ENCODE data around the gene ZSCAN9. TPM values are rescaled to one million over a fixed set of nuclear protein-coding genes. Genes with fewer than 3 reads are reported as not detected.

Gene ZSCAN9
- total and polyA plus RNA-seq, 2 donors (not counting 3 experiments of a cell fraction or from before 2014, with no cell fraction given), result 11.7 to 18.0 TPM

- POLR2A ChIA-PET, result interaction anchor here (0.7 kb wide), 1 partner anchor 10 kb away, joined by 3 read pairs; no protein-coding TSS in a partner anchor
- H3K27me3 ChIP-seq (ENCODE audit: control insufficient read depth in 2 of 2, insufficient read depth in 2 of 2, low read length in 2 of 2), result no peaks in the 10 kb centered on the region
- no peaks in the 10 kb centered on the region for H4K20me1 ChIP-seq (replicated peaks; ENCODE audit: control insufficient read depth, extremely low read depth, insufficient read depth, low read length)
- peak overlapping the region; percentile 67 for H3K27ac ChIP-seq (ENCODE audit: insufficient read depth, low read depth, low read length)
- intact Hi-C loops (cut with micrococcal nuclease) (loop anchor here (1.0 to 2.0 kb wide), 2 partner anchors 128 to 133 kb away; partner anchors contain the start of gene ZKSCAN8), dilution Hi-C loops (cut with MboI; ENCODE audit: extremely low pct_ligation_motif_present, low sequenced_read_pairs) (no loop called here)
- no peak for TF ChIP-seq GATA2 (IDR thresholded peaks at IDR 0.05; ENCODE audit: insufficient read depth, insufficient read length, low read depth, low read length)
- TF ChIP-seq JUN (IDR thresholded peaks at IDR 0.05; ENCODE audit: borderline replicate concordance, insufficient read depth, insufficient read length, low read depth), result peak; percentile 88
- TF ChIP-seq FOS (IDR thresholded peaks at IDR 0.05; ENCODE audit: borderline replicate concordance, insufficient read depth, low read length), result peak; percentile 97
- peak; percentile 46 for TF ChIP-seq POLR2AphosphoS5 (IDR thresholded peaks at IDR 0.05; ENCODE audit: insufficient read depth, low read depth, low read length)
- peaks cover 12% of the 10 kb centered on the region for H3K79me2 ChIP-seq (ENCODE audit: control insufficient read depth, insufficient read depth, low read length)
- peak overlapping the region; percentile 13 for H3K9ac ChIP-seq (replicated peaks; ENCODE audit: extremely low read depth, insufficient read depth, low read length)
- no peaks in the 10 kb centered on the region for H3K9me3 ChIP-seq (replicated peaks; ENCODE audit: control insufficient read depth, insufficient read depth, low read length)
- peak overlapping the region; percentile 29 for H3K4me2 ChIP-seq (ENCODE audit: insufficient read depth, low read length)
- DNase-seq (ENCODE audit: low read depth, low spot score) (peak; percentile 75), FAIRE-seq (peak; percentile 92)
- H3K9me1 ChIP-seq (replicated peaks; ENCODE audit: control insufficient read depth, extremely low read depth, insufficient read depth, low read length), result no peaks in the 10 kb centered on the region
- no peak overlapping the region for H2AFZ ChIP-seq (ENCODE audit: low read depth, low read length)
- CTCF ChIA-PET, result interaction anchor here (0.9 to 1.9 kb wide), 4 partner anchors 11 to 86 kb away, joined by 3 to 9 read pairs (median 3); no protein-coding TSS in a partner anchor
- BruUV-seq (replicated peaks), result no TSS peak
- H3K4me1 ChIP-seq (ENCODE audit: control insufficient read depth, extremely low read depth, insufficient read depth, low read length), result peaks cover 35% of the 10 kb centered on the region
- peaks cover 9 to 11% of the 10 kb centered on the region in 2 experiments for H3K36me3 ChIP-seq (ENCODE audit: control insufficient read depth in 2 of 2, extremely low read depth in 1 of 2, insufficient read depth in 2 of 2, low read length in 2 of 2)
- no peak overlapping the region for H3K4me3 ChIP-seq (replicated peaks in 1 of 3; ENCODE audit: insufficient read depth in 1 of 3, low read depth in 1 of 3, low read length in 3 of 3)
These were observed 44.4 kb downstream of the ZSCAN9 start for GRCh38 chr6:28269492-28269891.

- peaks cover 17 to 20% of the 10 kb centered on the region in 2 experiments for H3K36me3 ChIP-seq (ENCODE audit: control insufficient read depth in 2 of 2, extremely low read depth in 1 of 2, insufficient read depth in 2 of 2, low read length in 2 of 2)
- CTCF ChIA-PET, result interaction anchor here (1.2 to 1.6 kb wide), 4 partner anchors 11 to 170 kb away, joined by 3 to 4 read pairs (median 3); no protein-coding TSS in a partner anchor
These were observed 49.8 kb downstream of the ZSCAN9 start for GRCh38 chr6:28274888-28275287.

More at GRCh38 chr6:28274888-28275287, 49.8 kb downstream of the ZSCAN9 start:
- no peak overlapping the region for H3K9ac ChIP-seq (replicated peaks; ENCODE audit: extremely low read depth, insufficient read depth, low read length)
- no peak overlapping the region for H3K4me3 ChIP-seq (replicated peaks in 1 of 3; ENCODE audit: insufficient read depth in 1 of 3, low read depth in 1 of 3, low read length in 3 of 3)
- H3K79me2 ChIP-seq (ENCODE audit: control insufficient read depth, insufficient read depth, low read length), result peaks cover 2% of the 10 kb centered on the region
- intact Hi-C loops (cut with micrococcal nuclease) (no loop called here), dilution Hi-C loops (cut with MboI; ENCODE audit: extremely low pct_ligation_motif_present, low sequenced_read_pairs) (no loop called here)
- POLR2A ChIA-PET, result interaction anchor here (0.6 kb wide), 1 partner anchor 54 kb away, joined by 6 read pairs; no protein-coding TSS in a partner anchor
- no peak overlapping the region for H3K4me2 ChIP-seq (ENCODE audit: insufficient read depth, low read length)
- H3K9me1 ChIP-seq (replicated peaks; ENCODE audit: control insufficient read depth, extremely low read depth, insufficient read depth, low read length), result no peaks in the 10 kb centered on the region
- no peaks in the 10 kb centered on the region for H3K27me3 ChIP-seq (ENCODE audit: control insufficient read depth in 2 of 2, insufficient read depth in 2 of 2, low read length in 2 of 2)
- BruUV-seq (replicated peaks), result no TSS peak
- FAIRE-seq (no peak), DNase-seq (ENCODE audit: low read depth, low spot score) (no peak)
- no peak overlapping the region for H2AFZ ChIP-seq (ENCODE audit: low read depth, low read length)
- no peak overlapping the region for H3K27ac ChIP-seq (ENCODE audit: insufficient read depth, low read depth, low read length)
- no peak for TF ChIP-seq POLR2A (IDR thresholded peaks at IDR 0.05; ENCODE audit: low read depth, low read length)
- H3K4me1 ChIP-seq (ENCODE audit: control insufficient read depth, extremely low read depth, insufficient read depth, low read length), result peaks cover under 1% of the 10 kb centered on the region
- H3K9me3 ChIP-seq (replicated peaks; ENCODE audit: control insufficient read depth, insufficient read depth, low read length), result no peaks in the 10 kb centered on the region
- H4K20me1 ChIP-seq (replicated peaks; ENCODE audit: control insufficient read depth, extremely low read depth, insufficient read depth, low read length), result no peaks in the 10 kb centered on the region
